OCI-LY7 (cell line): ENCODE data around the gene LRRFIP1.

ENCODE experiments used
- CTCF ChIP-seq: fragments of 200-600 bp; sonication (generic); conservative IDR thresholded peaks from 2 replicates; pipeline ENCODE4 v1.5.1; 2014; ENCODE audit warnings: mild to moderate bottlenecking, antibody characterized with exemption, low read length, moderate library complexity, mixed read lengths
- EZH2phosphoT487 ChIP-seq: fragments of 200-600 bp; sonication (generic); IDR thresholded peaks from 2 replicates; pipeline ENCODE4 v1.6.1; 2018; ENCODE audit warnings: low read depth, borderline replicate concordance, mild to moderate bottlenecking, mixed run types, antibody characterized with exemption, low read length, moderate library complexity, mixed read lengths

GRCh38 chr2:237652854-237653253, 25.5 kb downstream of the LRRFIP1 start:
- TF ChIP-seq EZH2phosphoT487 (no peak), CTCF (no peak)
